WTC11 (cell line): ENCODE measurements around the gene TCP11L2.

ENCODE experiments used
- CREB1 ChIP-seq: sonication (generic); formaldehyde crosslinking; IDR thresholded peaks from 2 replicates; pipeline ENCODE4 v1.8.0; 2023; ENCODE audit warnings: mild to moderate bottlenecking, missing genetic modification reagents
- CTCF ChIP-seq: fragments of 200-600 bp; IDR thresholded peaks from 2 replicates; pipeline ENCODE4 v1.8.0; 2022; ENCODE audit warnings: antibody characterized with exemption
- E2F1 ChIP-seq: sonication (generic); formaldehyde crosslinking; IDR thresholded peaks from 2 replicates; pipeline ENCODE4 v1.8.0; 2022; ENCODE audit warnings: mild to moderate bottlenecking, missing genetic modification reagents
- E2F4 ChIP-seq: sonication (generic); formaldehyde crosslinking; IDR thresholded peaks from 2 replicates; pipeline ENCODE4 v1.8.1; 2022; ENCODE audit warnings: low read depth, mild to moderate bottlenecking, moderate library complexity, missing genetic modification reagents, borderline replicate concordance
- ELF4 ChIP-seq: sonication (generic); formaldehyde crosslinking; IDR thresholded peaks from 2 replicates; pipeline ENCODE4 v1.8.1; 2022; ENCODE audit warnings: low read depth, mild to moderate bottlenecking, moderate library complexity, missing genetic modification reagents
- ESRRA ChIP-seq: sonication (generic); formaldehyde crosslinking; IDR thresholded peaks from 2 replicates; pipeline ENCODE4 v1.8.1; 2022; ENCODE audit warnings: mild to moderate bottlenecking, missing genetic modification reagents, borderline replicate concordance
- FOXK1 ChIP-seq: sonication (generic); formaldehyde crosslinking; IDR thresholded peaks from 2 replicates; pipeline ENCODE4 v1.8.0; 2022; ENCODE audit warnings: mild to moderate bottlenecking, moderate library complexity, missing genetic modification reagents
- JUN ChIP-seq: sonication (generic); formaldehyde crosslinking; IDR thresholded peaks from 2 replicates; pipeline ENCODE4 v1.8.0; 2023; ENCODE audit warnings: mild to moderate bottlenecking, missing genetic modification reagents
- MYBL2 ChIP-seq: sonication (generic); formaldehyde crosslinking; IDR thresholded peaks from 2 replicates; pipeline ENCODE4 v1.8.1; 2023; ENCODE audit warnings: mild to moderate bottlenecking, moderate library complexity, missing genetic modification reagents

- no peak for TF ChIP-seq CREB1 (CRISPR knock-in tag)
- no peak for TF ChIP-seq CTCF
- TF ChIP-seq MYBL2 (CRISPR knock-in tag), result no peak
- no peak for TF ChIP-seq ELF4
- no peak for TF ChIP-seq JUN (CRISPR knock-in tag)
- no peak for TF ChIP-seq ESRRA (CRISPR knock-in tag)
- no peak for TF ChIP-seq E2F1 (CRISPR knock-in tag)
- no peak for TF ChIP-seq FOXK1 (CRISPR knock-in tag)
- TF ChIP-seq E2F4 (CRISPR knock-in tag), result no peak
Measured at GRCh38 chr12:106304797-106305196, 2.3 kb downstream of the TCP11L2 start.
